Thyroid gland (tissue), 4 donors: ENCODE measurements around the gene RAC2.

Source experiments
- POLR2A ChIP-seq, 2 donors: fragments of 450-650 bp; IDR thresholded peaks; one replicate each; pipeline ENCODE4 v1.6.1; 2017; ENCODE audit warnings: antibody characterized with exemption in 2 of 2, mild to moderate bottlenecking in 2 of 2, moderate library complexity in 1 of 2
- TF ChIP-seq, protein P1 (sequence below), 6 experiments: fragments of 200-600 bp in 3 of 6; fragments of 450-650 bp in 3 of 6; sonication (generic) in 3 of 6; IDR thresholded peaks; one replicate each; pipeline ENCODE4 v1.5.1; 2016 to 2019; ENCODE audit warnings: antibody characterized with exemption in 6 of 6, mild to moderate bottlenecking in 2 of 6, inconsistent platforms in 1 of 6, moderate library complexity in 1 of 6

DNA sequence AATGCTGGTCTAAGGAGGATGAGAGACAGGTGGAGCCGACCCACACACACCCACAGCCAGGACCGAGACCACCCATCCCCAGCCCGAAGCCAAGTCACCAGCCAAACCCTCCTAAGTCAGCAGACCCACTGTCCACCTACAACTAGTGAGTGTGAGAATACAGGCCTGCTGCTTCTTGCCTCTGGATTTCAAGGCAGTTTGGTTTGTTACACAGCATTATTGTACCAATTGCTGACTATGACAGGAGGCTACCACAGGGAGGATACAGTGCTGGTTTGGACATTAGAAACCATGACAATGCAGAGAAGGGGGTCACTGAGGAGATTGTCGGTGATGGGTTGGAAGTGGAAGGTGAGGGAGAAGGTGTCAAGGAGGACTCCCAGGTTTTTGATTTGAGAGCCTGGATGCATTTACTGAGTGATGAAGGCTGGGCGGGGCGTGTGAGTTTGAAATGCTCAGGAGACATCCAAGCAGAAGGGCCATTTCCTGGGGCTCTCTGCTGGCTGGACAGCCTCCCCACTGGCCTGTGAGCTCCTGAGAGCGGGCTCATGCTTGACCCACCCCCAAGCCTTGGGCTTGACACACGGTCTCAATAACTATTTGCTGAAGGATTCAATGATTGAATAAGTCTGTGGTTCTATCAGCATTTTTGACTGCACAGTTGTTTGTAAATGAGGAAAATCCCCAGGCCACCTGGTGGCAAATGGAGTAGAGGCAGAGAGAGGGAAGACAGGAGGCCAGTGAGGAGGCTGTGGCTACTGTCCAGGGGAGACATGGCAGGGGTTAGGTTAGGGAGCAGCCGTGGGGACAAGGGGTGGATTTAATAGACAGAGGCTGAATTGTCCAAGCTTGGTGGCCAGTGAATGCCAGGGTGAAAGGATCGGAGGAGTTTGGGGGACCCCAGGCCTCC, 22.4 kb downstream of the RAC2 start:
- TF ChIP-seq, protein P1, sequence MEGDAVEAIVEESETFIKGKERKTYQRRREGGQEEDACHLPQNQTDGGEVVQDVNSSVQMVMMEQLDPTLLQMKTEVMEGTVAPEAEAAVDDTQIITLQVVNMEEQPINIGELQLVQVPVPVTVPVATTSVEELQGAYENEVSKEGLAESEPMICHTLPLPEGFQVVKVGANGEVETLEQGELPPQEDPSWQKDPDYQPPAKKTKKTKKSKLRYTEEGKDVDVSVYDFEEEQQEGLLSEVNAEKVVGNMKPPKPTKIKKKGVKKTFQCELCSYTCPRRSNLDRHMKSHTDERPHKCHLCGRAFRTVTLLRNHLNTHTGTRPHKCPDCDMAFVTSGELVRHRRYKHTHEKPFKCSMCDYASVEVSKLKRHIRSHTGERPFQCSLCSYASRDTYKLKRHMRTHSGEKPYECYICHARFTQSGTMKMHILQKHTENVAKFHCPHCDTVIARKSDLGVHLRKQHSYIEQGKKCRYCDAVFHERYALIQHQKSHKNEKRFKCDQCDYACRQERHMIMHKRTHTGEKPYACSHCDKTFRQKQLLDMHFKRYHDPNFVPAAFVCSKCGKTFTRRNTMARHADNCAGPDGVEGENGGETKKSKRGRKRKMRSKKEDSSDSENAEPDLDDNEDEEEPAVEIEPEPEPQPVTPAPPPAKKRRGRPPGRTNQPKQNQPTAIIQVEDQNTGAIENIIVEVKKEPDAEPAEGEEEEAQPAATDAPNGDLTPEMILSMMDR (IDR thresholded peaks at IDR 0.05) = no peak
- no peak for TF ChIP-seq POLR2A (IDR thresholded peaks at IDR 0.05)
